MM.1S (cell line): ENCODE data around the gene VRK3.

Source experiments
- EZH2 ChIP-seq: fragments of 300-600 bp; sonication (generic); optimal IDR thresholded peaks from 2 replicates; pipeline ENCODE3; 2017; ENCODE audit warnings: low read depth, mild to moderate bottlenecking, antibody characterized with exemption, low read length, mixed read lengths
- TF ChIP-seq, protein P1 (sequence below): fragments of 300-600 bp; sonication (generic); IDR thresholded peaks from 2 replicates; pipeline ENCODE4 v1.5.1; 2016; ENCODE audit warnings: antibody characterized with exemption, low read length, mixed read lengths

- TF ChIP-seq, protein P1, sequence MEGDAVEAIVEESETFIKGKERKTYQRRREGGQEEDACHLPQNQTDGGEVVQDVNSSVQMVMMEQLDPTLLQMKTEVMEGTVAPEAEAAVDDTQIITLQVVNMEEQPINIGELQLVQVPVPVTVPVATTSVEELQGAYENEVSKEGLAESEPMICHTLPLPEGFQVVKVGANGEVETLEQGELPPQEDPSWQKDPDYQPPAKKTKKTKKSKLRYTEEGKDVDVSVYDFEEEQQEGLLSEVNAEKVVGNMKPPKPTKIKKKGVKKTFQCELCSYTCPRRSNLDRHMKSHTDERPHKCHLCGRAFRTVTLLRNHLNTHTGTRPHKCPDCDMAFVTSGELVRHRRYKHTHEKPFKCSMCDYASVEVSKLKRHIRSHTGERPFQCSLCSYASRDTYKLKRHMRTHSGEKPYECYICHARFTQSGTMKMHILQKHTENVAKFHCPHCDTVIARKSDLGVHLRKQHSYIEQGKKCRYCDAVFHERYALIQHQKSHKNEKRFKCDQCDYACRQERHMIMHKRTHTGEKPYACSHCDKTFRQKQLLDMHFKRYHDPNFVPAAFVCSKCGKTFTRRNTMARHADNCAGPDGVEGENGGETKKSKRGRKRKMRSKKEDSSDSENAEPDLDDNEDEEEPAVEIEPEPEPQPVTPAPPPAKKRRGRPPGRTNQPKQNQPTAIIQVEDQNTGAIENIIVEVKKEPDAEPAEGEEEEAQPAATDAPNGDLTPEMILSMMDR: no peak
- TF ChIP-seq EZH2: no peak
These were observed 16.6 kb downstream of the VRK3 start for GRCh38 chr19:50008532-50008931.
